A204.1 (cell line): ENCODE measurements around the gene CCL16.

Source experiments
- FAIRE-seq: peaks from 2 replicates; lab custom pipeline; 2012; peaks lifted over from hg19 to GRCh38; lab: Jason Lieb, UNC

The CCL16 gene

DNA sequence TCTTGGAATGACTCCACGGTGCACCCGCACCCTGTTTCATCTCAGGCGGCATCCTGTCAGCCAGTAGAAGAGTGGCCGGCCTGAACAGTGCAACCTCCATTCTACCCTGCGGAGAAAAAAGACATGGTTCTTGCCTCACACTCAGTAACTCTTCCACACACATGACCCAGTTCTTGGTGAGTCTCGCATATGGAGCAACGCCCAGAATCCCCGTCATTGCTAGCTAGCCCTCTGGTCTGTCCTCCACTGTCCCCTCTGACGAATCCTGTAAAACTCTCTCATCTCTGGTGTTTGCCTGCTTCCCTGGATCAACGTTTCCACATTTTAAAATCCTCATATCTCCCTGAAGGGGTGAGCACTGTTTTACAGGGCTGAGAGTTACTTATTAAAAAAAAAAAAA, 46.5 kb downstream of the CCL16 start:
- no peak for FAIRE-seq

GRCh38 chr17:35932586-35932985, 48.7 kb downstream of the CCL16 start:
- no peak for FAIRE-seq

GRCh38 chr17:35931794-35932425, 49.4 kb downstream of the CCL16 start:
- no peak for FAIRE-seq

- FAIRE-seq = no peak
Measured at GRCh38 chr17:35930211-35931065, 50.9 kb downstream of the CCL16 start, which contains the start of gene RDM1. Gene RDM1, minus strand, starts transcription at chr17:35930773. Its CDS starts 46 bp downstream, at chr17:35930727.

GRCh38 chr17:35927714-35928113, 53.6 kb downstream of the CCL16 start:
- no peak for FAIRE-seq
